Measurements from ENCODE around the gene KRTAP12-3. TPM values are rescaled to one million over a fixed set of nuclear protein-coding genes. Genes with fewer than 3 reads are reported as not detected.
"Not testable (repeated sequence)": the region's sequence is repeated elsewhere in the genome, so short reads cannot be mapped to it uniquely, and the experiment has no call there.

Gene KRTAP12-3
- total RNA-seq, 1 donor from 2014 or later: not detected

- Mint-ChIP-seq H3K27ac (ENCODE audit: unreplicated experiment) (no peak overlapping the region), H3K9me3 (ENCODE audit: unreplicated experiment) (peaks cover 8% of the 10 kb centered on the region), H3K36me3 (ENCODE audit: unreplicated experiment) (peaks cover 5% of the 10 kb centered on the region), H3K27me3 (ENCODE audit: unreplicated experiment) (peaks cover 9% of the 10 kb centered on the region), H3K4me3 (ENCODE audit: unreplicated experiment) (no peak overlapping the region), H3K4me1 (ENCODE audit: low read depth, unreplicated experiment) (peaks cover 10% of the 10 kb centered on the region)
- TF ChIP-seq, protein P1, sequence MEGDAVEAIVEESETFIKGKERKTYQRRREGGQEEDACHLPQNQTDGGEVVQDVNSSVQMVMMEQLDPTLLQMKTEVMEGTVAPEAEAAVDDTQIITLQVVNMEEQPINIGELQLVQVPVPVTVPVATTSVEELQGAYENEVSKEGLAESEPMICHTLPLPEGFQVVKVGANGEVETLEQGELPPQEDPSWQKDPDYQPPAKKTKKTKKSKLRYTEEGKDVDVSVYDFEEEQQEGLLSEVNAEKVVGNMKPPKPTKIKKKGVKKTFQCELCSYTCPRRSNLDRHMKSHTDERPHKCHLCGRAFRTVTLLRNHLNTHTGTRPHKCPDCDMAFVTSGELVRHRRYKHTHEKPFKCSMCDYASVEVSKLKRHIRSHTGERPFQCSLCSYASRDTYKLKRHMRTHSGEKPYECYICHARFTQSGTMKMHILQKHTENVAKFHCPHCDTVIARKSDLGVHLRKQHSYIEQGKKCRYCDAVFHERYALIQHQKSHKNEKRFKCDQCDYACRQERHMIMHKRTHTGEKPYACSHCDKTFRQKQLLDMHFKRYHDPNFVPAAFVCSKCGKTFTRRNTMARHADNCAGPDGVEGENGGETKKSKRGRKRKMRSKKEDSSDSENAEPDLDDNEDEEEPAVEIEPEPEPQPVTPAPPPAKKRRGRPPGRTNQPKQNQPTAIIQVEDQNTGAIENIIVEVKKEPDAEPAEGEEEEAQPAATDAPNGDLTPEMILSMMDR (IDR thresholded peaks at IDR 0.05; ENCODE audit: partially characterized antibody, unreplicated experiment): no peak
- DNase-seq: no peak
These were observed 24.9 kb downstream of the KRTAP12-3 start for GRCh38 chr21:44682580-44683151.

DNA sequence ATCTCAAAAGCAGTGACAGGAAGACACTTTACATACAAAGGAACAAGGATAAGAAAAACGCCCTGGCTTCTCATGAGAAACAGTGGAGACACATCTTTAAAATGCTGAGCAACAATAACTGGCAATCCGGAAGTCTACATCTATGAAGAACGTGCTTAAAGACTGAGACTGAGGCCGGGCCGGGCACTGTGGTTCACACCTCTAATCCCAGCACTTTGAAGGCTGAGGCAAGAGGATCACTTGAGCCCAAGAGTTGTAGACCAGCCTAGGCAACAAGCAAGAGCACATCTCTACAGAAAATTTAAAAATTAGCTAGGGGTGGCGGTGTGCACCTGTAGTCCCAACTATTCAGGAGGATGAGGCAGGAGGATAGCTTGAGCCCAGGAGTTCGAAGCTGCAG lies 26.3 kb downstream of the KRTAP12-3 start:
- H3K27me3 Mint-ChIP-seq (ENCODE audit: unreplicated experiment): peaks cover 11% of the 10 kb centered on the region
- no peak for DNase-seq
- TF ChIP-seq, protein P1 (IDR thresholded peaks at IDR 0.05; ENCODE audit: partially characterized antibody, unreplicated experiment): no peak

DNA sequence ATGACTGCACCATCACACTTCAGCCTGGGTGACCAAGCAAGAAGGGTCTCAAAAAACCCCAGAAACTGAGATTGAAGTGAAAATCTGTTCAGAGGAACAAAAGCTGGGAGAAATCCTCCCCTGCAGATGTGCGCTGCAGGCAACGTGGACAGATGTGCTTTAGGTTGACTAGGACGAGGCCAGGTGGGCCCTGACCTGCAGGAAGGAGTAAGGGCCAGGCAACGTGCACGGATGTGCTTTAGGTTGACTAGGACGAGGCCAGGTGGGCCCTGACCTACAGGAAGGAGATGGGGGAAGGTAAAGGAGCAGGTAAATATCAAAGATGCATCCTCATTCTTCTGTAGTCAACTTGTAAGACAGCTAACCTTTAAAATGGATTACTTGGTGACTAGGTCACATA lies 26.8 kb downstream of the KRTAP12-3 start:
- Mint-ChIP-seq H3K36me3 (ENCODE audit: unreplicated experiment) (peaks cover 5% of the 10 kb centered on the region), H3K4me3 (ENCODE audit: unreplicated experiment) (no peak overlapping the region), H3K27ac (ENCODE audit: unreplicated experiment) (no peak overlapping the region), H3K4me1 (ENCODE audit: low read depth, unreplicated experiment) (peaks cover 15% of the 10 kb centered on the region), H3K27me3 (ENCODE audit: unreplicated experiment) (peaks cover 11% of the 10 kb centered on the region), H3K9me3 (ENCODE audit: unreplicated experiment) (peaks cover 8% of the 10 kb centered on the region)
- TF ChIP-seq, protein P1 (IDR thresholded peaks at IDR 0.05; ENCODE audit: partially characterized antibody, unreplicated experiment): no peak
- DNase-seq: no peak

More for the DNA sequence above, 26.3 kb downstream of the KRTAP12-3 start:
- H3K36me3 Mint-ChIP-seq (ENCODE audit: unreplicated experiment): peaks cover 5% of the 10 kb centered on the region
- no peak overlapping the region for H3K27ac Mint-ChIP-seq (ENCODE audit: unreplicated experiment)
- H3K9me3 Mint-ChIP-seq (ENCODE audit: unreplicated experiment): peaks cover 8% of the 10 kb centered on the region
- peaks cover 15% of the 10 kb centered on the region for H3K4me1 Mint-ChIP-seq (ENCODE audit: low read depth, unreplicated experiment)
- no peak overlapping the region for H3K4me3 Mint-ChIP-seq (ENCODE audit: unreplicated experiment)

DNA sequence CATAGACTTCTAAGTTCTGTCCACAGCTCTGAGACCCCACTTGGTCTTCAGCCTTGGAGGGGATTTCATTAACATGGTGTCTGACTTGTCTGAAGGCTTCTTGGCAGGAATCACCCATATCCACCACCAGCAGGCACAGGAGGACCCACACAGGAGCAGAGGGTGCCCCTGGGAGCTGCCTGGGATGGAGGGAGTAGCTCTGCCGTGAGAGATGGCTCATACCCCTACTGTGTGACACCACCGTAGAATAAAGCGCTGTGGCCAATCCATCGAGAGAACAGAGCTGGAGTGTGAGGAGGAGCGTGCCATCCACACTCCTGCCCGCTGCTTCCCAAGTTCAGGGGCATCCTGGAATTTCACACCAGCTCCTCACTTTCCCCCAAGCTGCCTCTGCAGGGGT lies 27.3 kb downstream of the KRTAP12-3 start:
- H3K4me3 Mint-ChIP-seq (ENCODE audit: unreplicated experiment): not testable (repeated sequence)
- peaks cover 11% of the 10 kb centered on the region for H3K27me3 Mint-ChIP-seq (ENCODE audit: unreplicated experiment)

GRCh38 chr21:44686000-44686781 lies 28.5 kb downstream of the KRTAP12-3 start:
- no peak overlapping the region for H3K4me3 Mint-ChIP-seq (ENCODE audit: unreplicated experiment)
- H3K27ac Mint-ChIP-seq (ENCODE audit: unreplicated experiment): no peak overlapping the region
- peaks cover 15% of the 10 kb centered on the region for H3K4me1 Mint-ChIP-seq (ENCODE audit: low read depth, unreplicated experiment)
- H3K9me3 Mint-ChIP-seq (ENCODE audit: unreplicated experiment): peaks cover 8% of the 10 kb centered on the region
- DNase-seq: no peak
- H3K36me3 Mint-ChIP-seq (ENCODE audit: unreplicated experiment): peaks cover 5% of the 10 kb centered on the region
- TF ChIP-seq, protein P1 (IDR thresholded peaks at IDR 0.05; ENCODE audit: partially characterized antibody, unreplicated experiment): no peak
- H3K27me3 Mint-ChIP-seq (ENCODE audit: unreplicated experiment): peaks cover 11% of the 10 kb centered on the region

More for the DNA sequence above, 27.3 kb downstream of the KRTAP12-3 start:
- not testable (repeated sequence) for H3K36me3 Mint-ChIP-seq (ENCODE audit: unreplicated experiment); DNase-seq; H3K27ac Mint-ChIP-seq (ENCODE audit: unreplicated experiment); H3K9me3 Mint-ChIP-seq (ENCODE audit: unreplicated experiment)
- peaks cover 15% of the 10 kb centered on the region for H3K4me1 Mint-ChIP-seq (ENCODE audit: low read depth, unreplicated experiment)
